WTC11 (cell line): ENCODE results near the gene NOL7. TPM values are rescaled to one million over a fixed set of nuclear protein-coding genes. Genes with fewer than 3 reads are reported as not detected.

ENCODE experiments used
- ATAC-seq: fragments of 200-7000 bp; cut with Tn5 transposase; 2 replicates; pipeline ENCODE4 v1.10.0; 2021; ENCODE audit warnings: mild to moderate bottlenecking, moderate library complexity
- CTCF ChIA-PET: fragments of 300-600 bp; sonication (Branson Sonifier 250); formaldehyde crosslinking; loops from one replicate; lab custom pipeline; 2021; ENCODE audit warnings: antibody characterized with exemption; lab: Charles Lee
- POLR2A ChIA-PET: fragments of 350-600 bp; sonication (Branson Sonifier 250); formaldehyde crosslinking; loops from one replicate; lab custom pipeline; 2021; ENCODE audit warnings: antibody characterized with exemption; lab: Charles Lee
- DNase-seq: peaks from one replicate; pipeline ENCODE4 v3.0.0; 2021; ENCODE audit warnings: low spot score
- H3K27ac Mint-ChIP-seq: 2 replicates; pipeline ENCODE4 v1.8.0; 2021; ENCODE audit warnings: mixed read lengths
- H3K27me3 Mint-ChIP-seq: 2 replicates; pipeline ENCODE4 v1.8.0; 2021; ENCODE audit warnings: low read depth, mild to moderate bottlenecking, moderate library complexity, mixed read lengths
- H3K36me3 Mint-ChIP-seq: 2 replicates; pipeline ENCODE4 v1.8.0; 2021; ENCODE audit warnings: mixed read lengths
- H3K4me1 Mint-ChIP-seq: 2 replicates; pipeline ENCODE4 v1.8.0; 2022; ENCODE audit warnings: mixed read lengths
- H3K4me3 Mint-ChIP-seq: 2 replicates; pipeline ENCODE4 v1.8.0; 2021; ENCODE audit warnings: mild to moderate bottlenecking, moderate library complexity, mixed read lengths
- H3K9me3 Mint-ChIP-seq: 2 replicates; pipeline ENCODE4 v1.8.0; 2021; ENCODE audit warnings: mixed read lengths
- CTCF ChIP-seq: fragments of 200-600 bp; IDR thresholded peaks from 2 replicates; pipeline ENCODE4 v1.8.0; 2022; ENCODE audit warnings: antibody characterized with exemption
- E2F1 ChIP-seq: sonication (generic); formaldehyde crosslinking; IDR thresholded peaks from 2 replicates; pipeline ENCODE4 v1.8.0; 2022; ENCODE audit warnings: mild to moderate bottlenecking, missing genetic modification reagents
- ERG ChIP-seq: fragments of 250-450 bp; sonication (Bioruptor Pico); IDR thresholded peaks from 2 replicates; pipeline ENCODE4 v1.8.0; 2021; ENCODE audit warnings: mild to moderate bottlenecking
- FOXK1 ChIP-seq: sonication (generic); formaldehyde crosslinking; IDR thresholded peaks from 2 replicates; pipeline ENCODE4 v1.8.0; 2022; ENCODE audit warnings: mild to moderate bottlenecking, moderate library complexity, missing genetic modification reagents
- FOXP1 ChIP-seq: sonication (generic); formaldehyde crosslinking; IDR thresholded peaks from 2 replicates; pipeline ENCODE4 v1.8.0; 2022; ENCODE audit warnings: missing genetic modification reagents, mild to moderate bottlenecking, moderate library complexity, borderline replicate concordance
- IRF1 ChIP-seq: sonication (generic); formaldehyde crosslinking; IDR thresholded peaks from 2 replicates; pipeline ENCODE4 v1.8.0; 2023; ENCODE audit warnings: missing genetic modification reagents
- IRF2 ChIP-seq: sonication (generic); formaldehyde crosslinking; IDR thresholded peaks from 2 replicates; pipeline ENCODE4 v1.8.0; 2022; ENCODE audit warnings: low read depth, missing genetic modification reagents, borderline replicate concordance
- MXD4 ChIP-seq: fragments of 250-450 bp; sonication (Bioruptor Pico); IDR thresholded peaks from 2 replicates; pipeline ENCODE4 v1.8.0; 2021; ENCODE audit warnings: mild to moderate bottlenecking, moderate library complexity, borderline replicate concordance
- NFATC4 ChIP-seq: fragments of 250-450 bp; sonication (Bioruptor Pico); IDR thresholded peaks from 2 replicates; pipeline ENCODE4 v1.9.0; 2021; ENCODE audit warnings: mild to moderate bottlenecking
- OVOL2 ChIP-seq: fragments of 250-450 bp; sonication (Bioruptor Pico); IDR thresholded peaks from 2 replicates; pipeline ENCODE4 v1.9.0; 2021; ENCODE audit warnings: mild to moderate bottlenecking, borderline replicate concordance
- RELA ChIP-seq: sonication (generic); formaldehyde crosslinking; IDR thresholded peaks from 2 replicates; pipeline ENCODE4 v1.8.1; 2022; ENCODE audit warnings: missing genetic modification reagents, mild to moderate bottlenecking, borderline replicate concordance
- RORB ChIP-seq: fragments of 250-450 bp; sonication (Bioruptor Pico); IDR thresholded peaks from 2 replicates; pipeline ENCODE4 v1.9.0; 2021; ENCODE audit warnings: mild to moderate bottlenecking
- SMAD3 ChIP-seq: sonication (generic); formaldehyde crosslinking; IDR thresholded peaks from 2 replicates; pipeline ENCODE4 v1.8.0; 2022; ENCODE audit warnings: missing genetic modification reagents, mild to moderate bottlenecking, borderline replicate concordance
- ZBTB21 ChIP-seq: sonication (generic); formaldehyde crosslinking; IDR thresholded peaks from 2 replicates; pipeline ENCODE4 v1.8.1; 2023; ENCODE audit warnings: mild to moderate bottlenecking, missing genetic modification reagents, borderline replicate concordance
- ZNF121 ChIP-seq: sonication (generic); formaldehyde crosslinking; IDR thresholded peaks from 2 replicates; pipeline ENCODE4 v1.8.0; 2023; ENCODE audit warnings: missing genetic modification reagents
- ZNF263 ChIP-seq: sonication (generic); formaldehyde crosslinking; IDR thresholded peaks from 2 replicates; pipeline ENCODE4 v1.8.1; 2022; ENCODE audit warnings: low read depth, mild to moderate bottlenecking, moderate library complexity, missing genetic modification reagents
- ZNF396 ChIP-seq: fragments of 250-450 bp; sonication (Bioruptor Pico); IDR thresholded peaks from 2 replicates; pipeline ENCODE4 v1.8.0; 2021; ENCODE audit warnings: mild to moderate bottlenecking, moderate library complexity, borderline replicate concordance
- ZSCAN18 ChIP-seq: fragments of 250-450 bp; sonication (Bioruptor Pico); IDR thresholded peaks from 2 replicates; pipeline ENCODE4 v2.1.2; 2022; ENCODE audit warnings: mild to moderate bottlenecking, moderate library complexity
- total RNA-seq: library from RNA; stranded (reverse); gene quantifications from 3 replicates; pipeline ENCODE4 v1.2.3, GENCODE V29; 2021
- TF ChIP-seq, protein P1 (sequence below): fragments of 250-450 bp; sonication (Bioruptor Pico); conservative IDR thresholded peaks from 2 replicates; pipeline ENCODE4 v1.9.0; 2021; ENCODE audit warnings: mild to moderate bottlenecking
- TF ChIP-seq, protein P2 (sequence below): sonication (generic); formaldehyde crosslinking; IDR thresholded peaks from 2 replicates; pipeline ENCODE4 v1.8.1; 2023; ENCODE audit warnings: mild to moderate bottlenecking, missing genetic modification reagents, moderate library complexity
- TF ChIP-seq, protein P3 (sequence below): sonication (generic); formaldehyde crosslinking; IDR thresholded peaks from 2 replicates; pipeline ENCODE4 v1.8.1; 2022; ENCODE audit warnings: mild to moderate bottlenecking, missing genetic modification reagents, moderate library complexity, borderline replicate concordance

NOL7 gene
- total RNA-seq, 1 experiment from 2014 or later, result 76.1 TPM

- TF ChIP-seq ZSCAN18 (CRISPR knock-in tag) (no peak), RELA (CRISPR knock-in tag) (no peak)
- TF ChIP-seq, protein P1, sequence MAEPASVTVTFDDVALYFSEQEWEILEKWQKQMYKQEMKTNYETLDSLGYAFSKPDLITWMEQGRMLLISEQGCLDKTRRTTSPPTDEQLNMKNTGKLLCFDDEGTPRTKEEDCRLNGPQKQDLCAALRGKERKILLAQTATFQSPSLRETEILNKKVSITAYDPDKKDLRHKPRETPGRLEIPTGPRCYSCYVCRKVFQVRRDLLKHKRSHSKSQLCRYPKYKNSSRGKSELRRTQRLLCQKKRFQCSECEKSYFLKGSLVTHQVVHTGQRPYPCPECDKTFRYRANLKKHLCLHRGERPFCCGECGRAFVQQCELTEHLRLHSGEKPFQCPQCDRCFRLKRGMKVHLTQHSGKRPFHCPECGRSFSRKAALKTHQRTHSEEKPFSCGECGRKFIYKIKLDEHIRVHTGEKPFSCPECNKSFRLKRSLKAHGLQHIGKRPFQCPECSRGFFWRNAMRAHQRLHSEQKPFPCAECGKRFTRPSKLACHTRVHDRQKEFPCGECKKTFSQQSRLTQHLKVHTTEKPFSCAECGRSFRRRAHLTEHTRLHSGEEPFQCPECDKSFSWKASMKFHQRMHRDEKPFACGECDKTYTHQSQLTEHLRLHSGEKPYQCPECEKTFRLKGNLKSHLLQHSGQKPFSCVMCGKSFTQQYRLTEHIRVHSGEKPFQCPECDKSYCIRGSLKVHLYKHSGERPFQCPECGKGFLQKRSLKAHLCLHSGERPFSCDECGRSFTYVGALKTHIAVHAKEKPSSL (CRISPR knock-in tag), result no peak
Observed at GRCh38 chr6:13667655-13668054, 52.5 kb downstream of the NOL7 start (continued).

DNA sequence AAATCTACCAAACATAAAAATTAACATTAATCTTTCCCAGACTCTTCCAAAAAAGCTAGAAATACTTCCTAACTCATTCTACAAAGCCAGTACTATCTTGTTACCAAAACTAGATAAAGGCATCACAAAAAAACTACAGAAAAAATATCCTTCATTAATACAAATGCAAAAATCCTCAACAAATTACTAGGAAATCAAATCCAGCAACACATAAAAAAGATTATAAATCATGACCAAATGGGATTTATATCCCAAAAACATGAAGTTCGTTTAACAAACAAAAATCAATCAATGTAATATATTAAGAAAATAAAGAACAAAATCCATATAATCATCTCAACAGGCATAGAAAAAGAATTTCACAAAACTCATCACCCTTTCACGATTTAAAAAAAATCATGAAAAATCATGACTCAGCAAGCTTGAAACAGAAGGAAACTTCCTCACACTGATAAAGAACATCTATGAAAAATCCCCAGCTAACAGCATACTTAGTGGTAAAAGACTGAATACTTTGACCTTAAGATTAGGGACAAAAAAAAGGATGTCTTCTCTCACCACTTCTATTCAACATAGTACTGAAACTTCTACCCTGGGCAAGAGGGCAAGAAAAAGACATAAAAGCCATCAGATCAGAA lies 53.3 kb downstream of the NOL7 start:
- Mint-ChIP-seq H3K27ac (peak overlapping the region; percentile 51), H3K4me3 (no peak overlapping the region), H3K36me3 (peaks cover 6% of the 10 kb centered on the region), H3K4me1 (peaks cover 46% of the 10 kb centered on the region), H3K27me3 (no peaks in the 10 kb centered on the region), H3K9me3 (0 out of 2 replicates have a peak, but pooled peaks cover 3% of the 10 kb centered on the region)
- DNase-seq (no peak), ATAC-seq (no peak)
- TF ChIP-seq ZNF263 (CRISPR knock-in tag), result no peak
- TF ChIP-seq IRF2, result no peak
- TF ChIP-seq FOXP1 (CRISPR knock-in tag), result no peak
- TF ChIP-seq RORB, result no peak
- TF ChIP-seq ZNF121 (CRISPR knock-in tag), result no peak
- no peak for TF ChIP-seq MXD4
- TF ChIP-seq E2F1 (CRISPR knock-in tag), result no peak
- no peak for TF ChIP-seq ZNF396
- no peak for TF ChIP-seq ZBTB21 (CRISPR knock-in tag)
- TF ChIP-seq NFATC4 (CRISPR knock-in tag), result no peak
- TF ChIP-seq, protein P2, sequence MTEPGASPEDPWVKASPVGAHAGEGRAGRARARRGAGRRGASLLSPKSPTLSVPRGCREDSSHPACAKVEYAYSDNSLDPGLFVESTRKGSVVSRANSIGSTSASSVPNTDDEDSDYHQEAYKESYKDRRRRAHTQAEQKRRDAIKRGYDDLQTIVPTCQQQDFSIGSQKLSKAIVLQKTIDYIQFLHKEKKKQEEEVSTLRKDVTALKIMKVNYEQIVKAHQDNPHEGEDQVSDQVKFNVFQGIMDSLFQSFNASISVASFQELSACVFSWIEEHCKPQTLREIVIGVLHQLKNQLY (CRISPR knock-in tag), result no peak
- TF ChIP-seq, protein P3, sequence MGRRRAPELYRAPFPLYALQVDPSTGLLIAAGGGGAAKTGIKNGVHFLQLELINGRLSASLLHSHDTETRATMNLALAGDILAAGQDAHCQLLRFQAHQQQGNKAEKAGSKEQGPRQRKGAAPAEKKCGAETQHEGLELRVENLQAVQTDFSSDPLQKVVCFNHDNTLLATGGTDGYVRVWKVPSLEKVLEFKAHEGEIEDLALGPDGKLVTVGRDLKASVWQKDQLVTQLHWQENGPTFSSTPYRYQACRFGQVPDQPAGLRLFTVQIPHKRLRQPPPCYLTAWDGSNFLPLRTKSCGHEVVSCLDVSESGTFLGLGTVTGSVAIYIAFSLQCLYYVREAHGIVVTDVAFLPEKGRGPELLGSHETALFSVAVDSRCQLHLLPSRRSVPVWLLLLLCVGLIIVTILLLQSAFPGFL (CRISPR knock-in tag), result no peak
- TF ChIP-seq OVOL2 (CRISPR knock-in tag), result no peak
- CTCF ChIA-PET, result no interaction called here
- POLR2A ChIA-PET, result no interaction called here

DNA sequence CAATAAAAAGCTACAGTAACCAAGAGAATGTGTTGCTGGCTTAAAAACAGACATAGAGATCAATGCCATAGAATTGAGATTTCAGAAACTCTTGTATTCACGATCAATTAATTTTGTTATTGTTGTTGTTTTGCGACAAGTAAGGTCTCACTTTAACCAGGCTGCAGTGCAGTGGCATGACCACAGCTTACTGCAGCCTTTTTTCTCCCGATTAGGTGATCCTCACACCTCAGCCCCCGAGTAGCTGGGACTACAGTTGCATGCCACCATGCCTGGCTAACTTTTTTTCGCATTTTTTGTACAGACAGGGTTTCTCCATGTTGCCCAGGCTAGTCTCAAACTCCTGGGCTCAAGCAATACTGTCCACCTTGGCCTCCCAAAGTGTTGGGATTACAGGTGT lies 54.3 kb downstream of the NOL7 start:
- ATAC-seq, result no peak; the same call in 1 of the 2 replicates
- POLR2A ChIA-PET, result no interaction called here
- H3K27me3 Mint-ChIP-seq, result no peaks in the 10 kb centered on the region
- peaks cover 6% of the 10 kb centered on the region for H3K36me3 Mint-ChIP-seq
- peak overlapping the region; percentile 69 for H3K27ac Mint-ChIP-seq
- H3K4me3 Mint-ChIP-seq, result no peak overlapping the region
- peaks cover 44% of the 10 kb centered on the region for H3K4me1 Mint-ChIP-seq
- CTCF ChIA-PET, result interaction anchor here (0.6 kb wide), 1 partner anchor 26 kb away, joined by 4 read pairs; no protein-coding TSS in a partner anchor
- DNase-seq, result no peak
- 0 out of 2 replicates have a peak, but pooled peaks cover 3% of the 10 kb centered on the region for H3K9me3 Mint-ChIP-seq
- TF ChIP-seq IRF1, result no peak
- TF ChIP-seq ZNF121 (CRISPR knock-in tag), result no peak
- no peak for TF ChIP-seq FOXK1 (CRISPR knock-in tag)
- no peak for TF ChIP-seq ERG (CRISPR knock-in tag)
- no peak for TF ChIP-seq SMAD3 (CRISPR knock-in tag)
- no peak for TF ChIP-seq CTCF
- TF ChIP-seq ZSCAN18 (CRISPR knock-in tag), result no peak
- no peak for TF ChIP-seq RORB
